GM23338 (cell line): ENCODE measurements around the gene RYR1. TPM values are rescaled to one million over a fixed set of nuclear protein-coding genes. Genes with fewer than 3 reads are reported as not detected.

Source experiments
- ATAC-seq: fragments of 200-7000 bp; cut with Tn5 transposase; 3 replicates; pipeline ENCODE4 v1.9.1; 2020
- DNase-seq: peaks from one replicate; pipeline ENCODE4 v3.0.0-alpha.2; 2015; ENCODE audit warnings: low spot score
- H2AFZ ChIP-seq: fragments of 200-600 bp; sonication (generic); 2 replicates; pipeline ENCODE4 v1.8.0; 2016; ENCODE audit warnings: antibody characterized with exemption, mild to moderate bottlenecking, moderate library complexity
- H3F3A ChIP-seq: fragments of 200-600 bp; sonication (generic); replicated peaks from 2 replicates; pipeline ENCODE4 v1.8.0; 2017; ENCODE audit warnings: antibody characterized with exemption, mixed run types, low read depth
- H3K27ac ChIP-seq: fragments of 200-600 bp; sonication (generic); 2 replicates; pipeline ENCODE4 v1.6.1; 2016; ENCODE audit warnings: low read depth
- H3K27me3 ChIP-seq: fragments of 200-600 bp; sonication (generic); 2 replicates; pipeline ENCODE4 v1.8.0; 2016; ENCODE audit warnings: mild to moderate bottlenecking, mixed run types, moderate library complexity; ENCODE audit not compliant: insufficient read depth
- H3K36me3 ChIP-seq: fragments of 200-600 bp; sonication (generic); 2 replicates; pipeline ENCODE4 v1.8.0; 2016; ENCODE audit warnings: mild to moderate bottlenecking; ENCODE audit not compliant: insufficient read depth
- H3K4me1 ChIP-seq: fragments of 200-600 bp; sonication (generic); 2 replicates; pipeline ENCODE4 v1.8.0; 2016; ENCODE audit warnings: mild to moderate bottlenecking, moderate library complexity; ENCODE audit not compliant: insufficient read depth
- H3K4me2 ChIP-seq: fragments of 200-600 bp; sonication (generic); 2 replicates; pipeline ENCODE4 v1.7.1; 2017; ENCODE audit warnings: mixed run types
- H3K4me3 ChIP-seq: fragments of 200-600 bp; sonication (generic); 2 replicates; pipeline ENCODE4 v1.6.1; 2016; ENCODE audit warnings: mixed run types
- H3K79me2 ChIP-seq: fragments of 200-600 bp; sonication (generic); replicated peaks from 2 replicates; pipeline ENCODE4 v1.8.0; 2017; ENCODE audit warnings: mild to moderate bottlenecking; ENCODE audit not compliant: insufficient read depth
- H3K9me2 ChIP-seq: fragments of 200-600 bp; sonication (generic); 2 replicates; pipeline ENCODE4 v1.8.0; 2017; ENCODE audit not compliant: insufficient read depth
- H4K20me1 ChIP-seq: fragments of 200-600 bp; sonication (generic); replicated peaks from 2 replicates; pipeline ENCODE4 v1.8.0; 2017; ENCODE audit warnings: mild to moderate bottlenecking; ENCODE audit not compliant: insufficient read depth
- H3K27ac Mint-ChIP-seq: 2 replicates; pipeline ENCODE4 v1.8.0; 2020; ENCODE audit warnings: inconsistent platforms, mild to moderate bottlenecking, moderate library complexity, mixed read lengths
- H3K27me3 Mint-ChIP-seq: 3 replicates; pipeline ENCODE4 v1.8.0; 2022; ENCODE audit warnings: low read depth, mild to moderate bottlenecking, moderate library complexity, mixed read lengths, inconsistent platforms; ENCODE audit not compliant: insufficient read depth, poor library complexity
- H3K36me3 Mint-ChIP-seq: 3 replicates; pipeline ENCODE4 v1.8.0; 2021; ENCODE audit warnings: low read depth, mild to moderate bottlenecking, inconsistent platforms, moderate library complexity, mixed read lengths
- H3K4me1 Mint-ChIP-seq: 3 replicates; pipeline ENCODE4 v1.8.0; 2020; ENCODE audit warnings: mild to moderate bottlenecking, inconsistent platforms, mixed read lengths
- H3K4me3 Mint-ChIP-seq: 3 replicates; pipeline ENCODE4 v1.8.0; 2021; ENCODE audit warnings: moderate library complexity, mild to moderate bottlenecking, inconsistent platforms, mixed read lengths
- H3K9me3 Mint-ChIP-seq: 3 replicates; pipeline ENCODE4 v1.8.0; 2020; ENCODE audit warnings: moderate library complexity, mild to moderate bottlenecking, inconsistent platforms, mixed read lengths
- CTCF ChIP-seq, 2 experiments: fragments of 200-600 bp in 1 of 2; sonication (generic) in 1 of 2; conservative IDR thresholded peaks; 2 replicates each; pipeline versions ENCODE4 v1.5.1 to v1.6.1; 2016 to 2017; ENCODE audit warnings: antibody characterized with exemption in 2 of 2, low read depth in 2 of 2, mild to moderate bottlenecking in 2 of 2, moderate library complexity in 1 of 2
- ZNF462 ChIP-seq: fragments of 250-450 bp; sonication (Bioruptor Pico); IDR thresholded peaks from 2 replicates; pipeline ENCODE4 v1.5.0; 2020; ENCODE audit warnings: mild to moderate bottlenecking, moderate library complexity
- polyA plus RNA-seq: library from polyadenylated mRNA; unstranded; fragments of >200 nt; fragmentation: Nextera tagmentation; extraction: Ambion mirVana; gene quantifications from 2 replicates; pipeline ENCODE4 v1.2.1, GENCODE V29; 2016
- total RNA-seq: library from RNA; depleted of rRNA; stranded (reverse); fragments of >200 nt; shearing (Covaris generic); gene quantifications from 2 replicates; pipeline ENCODE4 v1.2.3, GENCODE V29; 2014

Gene RYR1
- total and polyA plus RNA-seq, 2 experiments from 2014 or later: 4.0 to 26.7 TPM

- DNase-seq (peak; percentile 61), ATAC-seq (peak; percentile 3; the same call in 1 of the 3 replicates)
- H3K4me2 ChIP-seq: no peak overlapping the region
- TF ChIP-seq CTCF (conservative IDR thresholded peaks at IDR 0.05; ENCODE audit: low read depth in 2 of 2): peak; percentile 18 to 19; a peak in 2 of 4 replicates
- no peak for TF ChIP-seq ZNF462 (CRISPR knock-in tag)
- H3K4me3 ChIP-seq: no peak overlapping the region
- H3K9me2 ChIP-seq: no peaks in the 10 kb centered on the region
- no peaks in the 10 kb centered on the region for H3K9me3 Mint-ChIP-seq
- H3K79me2 ChIP-seq: no peaks in the 10 kb centered on the region
- H3F3A ChIP-seq: peaks cover 13% of the 10 kb centered on the region
- H3K4me1 Mint-ChIP-seq: peaks cover 6% of the 10 kb centered on the region; the same call in 1 of the 3 replicates
- no peak overlapping the region for H3K27ac Mint-ChIP-seq
- peaks cover 2% of the 10 kb centered on the region for H3K36me3 Mint-ChIP-seq
- no peak overlapping the region for H3K4me3 Mint-ChIP-seq
- no peaks in the 10 kb centered on the region for H4K20me1 ChIP-seq
- peaks cover 25% of the 10 kb centered on the region for H3K27me3 Mint-ChIP-seq
- no peaks in the 10 kb centered on the region for H3K27me3 ChIP-seq
- H3K4me1 ChIP-seq: no peaks in the 10 kb centered on the region
- no peaks in the 10 kb centered on the region for H3K36me3 ChIP-seq
- H3K27ac ChIP-seq: no peak overlapping the region
- no peak overlapping the region for H2AFZ ChIP-seq
Measured at GRCh38 chr19:38592940-38593339, 159.4 kb downstream of the RYR1 start.
